ENCODE measurements around the gene PRDX6.
A peak's percentile ranks its signal among the peaks of the same experiment; 100 is the strongest.

PRDX6 gene

GRCh38 chr1:173476665-173477285 lies 360 bp upstream of the PRDX6 start:
- H3K4me3 ChIP-seq (ENCODE audit: low read length) = peak overlapping the region; percentile 86
- TF ChIP-seq CTCF (conservative IDR thresholded peaks at IDR 0.05; ENCODE audit: low read depth, low read length) = no peak
- no peak for DNase-seq (ENCODE audit: low read depth)

- no peak for TF ChIP-seq CTCF (conservative IDR thresholded peaks at IDR 0.05; ENCODE audit: low read depth, low read length)
- DNase-seq (ENCODE audit: low read depth) = no peak
Measured at GRCh38 chr1:173478094-173478674, 1.0 kb downstream of the PRDX6 start.

GRCh38 chr1:173479649-173480048 lies 2.5 kb downstream of the PRDX6 start:
- DNase-seq (ENCODE audit: low read depth) = no peak
- H3K4me3 ChIP-seq (ENCODE audit: low read length) = peak overlapping the region; percentile 5
- no peak for TF ChIP-seq CTCF (conservative IDR thresholded peaks at IDR 0.05; ENCODE audit: low read depth, low read length)

More at GRCh38 chr1:173478094-173478674, 1.0 kb downstream of the PRDX6 start:
- H3K4me3 ChIP-seq (ENCODE audit: low read length) = peak overlapping the region; percentile 86

- no peak overlapping the region for H3K4me3 ChIP-seq (ENCODE audit: low read length)
- TF ChIP-seq CTCF (conservative IDR thresholded peaks at IDR 0.05; ENCODE audit: low read depth, low read length) = no peak
- no peak for DNase-seq (ENCODE audit: low read depth)
Measured at GRCh38 chr1:173481195-173481772, 4.1 kb downstream of the PRDX6 start.

- H3K4me3 ChIP-seq (ENCODE audit: low read length) = no peak overlapping the region
- TF ChIP-seq CTCF (conservative IDR thresholded peaks at IDR 0.05; ENCODE audit: low read depth, low read length) = no peak
- DNase-seq (ENCODE audit: low read depth) = no peak
Measured at GRCh38 chr1:173482683-173483082, 5.5 kb downstream of the PRDX6 start.

GRCh38 chr1:173484276-173484675 lies 7.1 kb downstream of the PRDX6 start:
- no peak for DNase-seq (ENCODE audit: low read depth)
- no peak for TF ChIP-seq CTCF (conservative IDR thresholded peaks at IDR 0.05; ENCODE audit: low read depth, low read length)
- H3K4me3 ChIP-seq (ENCODE audit: low read length) = no peak overlapping the region

- no peak overlapping the region for H3K4me3 ChIP-seq (ENCODE audit: low read length)
- DNase-seq (ENCODE audit: low read depth) = no peak
- no peak for TF ChIP-seq CTCF (conservative IDR thresholded peaks at IDR 0.05; ENCODE audit: low read depth, low read length)
Measured at GRCh38 chr1:173485401-173485800, 8.3 kb downstream of the PRDX6 start.

All from retinal pigment epithelial cell (primary cell).